NCI-H446 treated with DMSO at 0.1 percent for 48 hours (cell line): ENCODE measurements around the gene MOB3B.

Source experiments
- DNase-seq: peaks from one replicate; lab custom pipeline; 2025; lab: John Stamatoyannopoulos, UW

Gene MOB3B

DNA sequence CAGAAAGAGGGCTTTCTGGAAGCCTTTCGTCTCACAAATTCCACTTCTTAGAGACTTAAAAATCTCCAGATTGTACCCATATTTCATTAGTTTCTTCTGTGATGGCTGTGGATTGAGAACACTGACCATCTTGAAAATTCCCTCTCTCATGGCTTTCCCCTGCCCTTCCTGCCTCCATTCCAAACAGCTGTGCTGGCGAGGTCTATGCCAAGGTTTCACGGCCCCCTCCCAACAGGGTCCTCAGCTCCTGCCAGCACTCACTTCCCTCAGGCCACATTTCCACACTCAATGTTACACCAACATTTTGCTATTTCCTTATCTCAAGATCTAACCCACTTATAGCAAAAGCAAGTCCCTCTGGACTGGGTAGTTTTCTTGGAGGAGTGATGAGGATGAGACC is 192.4 kb downstream of the MOB3B start:
- DNase-seq = no peak

DNA sequence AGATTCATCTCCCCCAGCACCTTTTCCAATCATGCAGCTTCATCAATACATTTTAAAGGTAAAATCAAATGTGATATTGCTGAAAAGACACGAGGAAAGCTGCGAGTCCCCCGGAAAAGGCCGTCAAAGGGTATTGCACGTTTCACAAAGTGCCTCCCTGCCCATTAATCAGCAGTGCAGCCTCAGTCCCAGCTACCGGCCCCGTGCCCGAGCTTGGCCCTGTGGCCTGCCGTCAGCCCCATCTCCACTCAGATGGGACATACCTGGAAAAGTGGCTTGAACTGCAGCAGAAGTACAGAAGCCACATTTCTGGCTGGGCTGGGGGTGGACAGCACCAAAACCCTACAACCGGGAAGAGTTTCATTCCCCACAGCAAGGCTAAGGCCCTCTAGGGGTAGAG is 192.8 kb downstream of the MOB3B start:
- DNase-seq = no peak

GRCh38 chr9:27336126-27336525 is 193.5 kb downstream of the MOB3B start:
- DNase-seq = no peak

DNA sequence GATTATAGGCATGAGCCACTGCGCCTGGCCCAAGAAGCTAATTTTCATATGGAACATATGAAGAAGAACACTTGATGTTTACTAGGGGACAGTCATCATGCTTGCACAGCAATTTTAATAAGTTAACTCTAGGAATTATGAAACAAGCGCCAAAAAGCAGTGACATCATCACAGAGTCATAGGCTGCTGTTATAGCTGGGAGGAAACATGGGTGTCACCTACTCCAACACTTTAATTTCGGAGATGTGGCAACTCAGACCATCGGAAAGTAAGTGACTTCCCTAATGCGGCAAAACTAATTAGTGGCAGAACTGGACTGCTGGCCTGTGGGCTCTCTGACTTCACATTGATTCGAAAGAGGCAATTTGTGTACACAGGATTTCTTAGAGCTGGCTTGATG is 194.5 kb downstream of the MOB3B start:
- no peak for DNase-seq

- DNase-seq = peak; percentile 56
These were observed 196.2 kb downstream of the MOB3B start for GRCh38 chr9:27333241-27334052.

DNA sequence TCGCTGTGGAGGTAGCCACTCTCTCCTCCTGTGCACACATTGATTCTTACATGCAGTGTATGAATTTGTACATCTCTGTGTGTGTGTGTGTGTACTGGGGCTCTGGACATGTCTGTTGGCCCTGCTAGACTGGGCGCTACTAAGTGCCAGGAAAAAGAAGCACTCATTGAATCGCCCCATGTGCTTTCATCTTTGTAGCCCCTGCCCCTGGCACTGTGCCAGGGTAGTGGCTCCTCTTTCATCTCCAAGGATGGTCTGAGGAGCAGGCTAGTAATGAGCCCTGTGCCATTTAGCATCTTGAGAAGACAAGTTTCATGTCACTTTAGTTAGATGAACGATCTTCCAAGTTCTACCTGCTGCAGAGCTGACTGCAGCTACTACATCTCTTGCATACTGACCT is 198.2 kb downstream of the MOB3B start:
- DNase-seq = no peak

DNA sequence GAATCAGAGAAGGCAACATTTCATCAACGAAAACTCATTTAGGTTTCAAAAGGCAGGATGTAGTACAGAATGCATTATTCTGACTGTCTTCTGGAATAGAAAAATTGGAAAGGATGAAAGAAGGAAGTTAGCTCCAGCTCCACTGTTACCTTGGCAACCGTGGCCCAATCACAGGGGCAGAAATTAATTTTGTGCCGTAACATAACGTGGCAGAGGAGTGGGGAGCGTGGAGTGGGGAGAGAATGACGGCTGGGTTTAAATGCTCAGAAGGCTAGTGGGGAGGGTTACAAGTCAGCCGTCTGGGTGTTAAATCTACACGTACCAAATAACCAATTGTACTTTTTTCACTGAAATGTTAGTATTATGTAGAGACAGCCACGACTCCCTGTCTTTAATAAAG is 200.3 kb downstream of the MOB3B start:
- DNase-seq = no peak

DNA sequence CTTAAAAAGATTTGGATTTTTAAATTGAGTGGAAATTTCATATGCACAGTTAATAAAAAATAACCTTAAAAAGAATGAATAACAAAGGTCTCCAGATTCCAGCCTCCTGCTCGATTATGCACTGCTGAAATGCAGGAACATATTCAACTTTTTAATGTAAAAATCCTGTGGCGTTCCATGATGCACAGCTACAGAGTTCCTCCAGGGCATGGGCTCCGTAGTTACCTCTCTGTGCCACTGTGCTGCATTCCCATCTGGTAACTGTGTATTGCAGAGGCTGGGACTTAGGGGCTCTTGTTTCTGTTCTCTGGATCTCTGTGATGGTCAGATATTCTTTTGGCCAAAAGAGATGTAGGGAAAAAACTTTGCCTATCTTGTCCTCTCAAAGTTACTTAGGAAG is 201.1 kb downstream of the MOB3B start:
- no peak for DNase-seq

DNA sequence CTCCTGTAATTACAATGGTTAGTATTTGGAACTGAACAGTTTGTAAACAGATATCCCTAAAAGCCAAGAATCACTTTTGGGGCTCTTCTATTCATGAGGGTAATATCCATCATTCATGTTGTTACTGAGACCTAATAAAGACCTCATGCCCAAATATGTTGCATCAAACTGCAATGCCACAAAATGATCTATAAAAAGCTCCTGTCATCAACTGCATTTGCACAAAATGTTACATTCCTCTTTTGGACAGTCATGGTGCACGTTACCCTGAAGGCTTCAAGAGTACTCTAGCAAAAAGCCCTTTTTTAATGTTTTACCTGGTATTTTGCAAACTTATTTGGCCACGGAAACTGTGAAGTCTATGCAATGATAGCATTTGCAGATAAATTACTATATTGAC is 218.4 kb downstream of the MOB3B start:
- DNase-seq = no peak

DNA sequence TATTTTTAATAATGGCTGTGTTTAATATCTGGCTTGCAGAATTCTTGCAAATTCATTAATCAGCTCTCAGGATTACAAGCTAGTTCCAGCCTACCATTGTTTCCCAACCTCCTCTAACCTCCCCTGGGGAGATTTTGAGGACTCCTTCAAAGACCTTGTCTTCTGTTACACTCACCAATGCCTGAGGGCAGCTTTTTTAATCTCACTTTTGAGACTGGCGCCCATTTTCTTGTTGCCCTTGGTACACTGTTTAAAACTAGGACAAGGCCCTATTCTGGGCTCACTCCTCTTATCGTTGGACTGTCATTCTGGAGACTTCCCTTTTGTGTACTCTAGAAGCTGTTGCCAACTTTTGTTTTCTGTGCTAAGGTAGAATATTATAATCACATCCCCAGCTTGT is 219.0 kb downstream of the MOB3B start:
- no peak for DNase-seq

GRCh38 chr9:27308691-27309390 is 220.8 kb downstream of the MOB3B start:
- DNase-seq = no peak

DNA sequence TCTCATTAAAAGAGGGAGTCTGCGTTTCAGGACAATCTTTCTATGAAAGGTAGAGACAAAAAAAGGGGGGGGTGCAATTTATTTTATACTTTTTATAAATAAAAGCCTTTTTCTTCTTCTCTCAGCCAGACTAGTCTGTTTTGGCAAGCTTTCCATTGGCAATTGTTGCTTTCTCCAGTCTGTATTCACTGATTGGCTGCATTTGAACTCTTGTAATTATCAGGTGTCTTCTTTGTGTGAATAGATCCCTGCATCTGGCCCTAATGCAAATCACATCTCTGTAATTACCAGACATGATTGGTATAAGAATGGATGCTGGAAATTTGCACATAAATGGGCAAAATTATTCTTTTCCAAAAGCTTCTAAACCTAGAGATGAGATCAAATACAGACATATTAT is 225.1 kb downstream of the MOB3B start:
- DNase-seq = no peak

- DNase-seq = no peak
These were observed 226.4 kb downstream of the MOB3B start for GRCh38 chr9:27303219-27303618.

DNA sequence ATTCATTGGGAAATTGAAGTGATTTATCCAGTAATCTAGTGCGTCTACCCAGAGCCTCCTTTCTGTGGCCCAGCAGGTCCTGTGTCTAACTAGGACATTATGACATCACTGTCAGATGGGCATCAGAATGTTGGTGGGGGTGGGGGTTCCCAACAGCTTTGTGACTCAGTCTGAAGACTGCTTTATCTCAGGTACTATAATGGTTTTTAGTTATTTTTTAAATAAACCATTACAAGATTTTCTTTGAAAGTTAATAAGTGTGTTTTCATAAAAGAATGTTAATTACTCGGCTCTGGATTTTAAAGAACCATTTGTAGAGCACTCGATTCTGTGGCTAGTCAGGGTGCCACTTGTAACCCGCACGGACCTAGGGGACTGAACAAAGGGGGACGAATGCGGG is 232.6 kb downstream of the MOB3B start, which contains the start of gene EQTN:
EQTN (minus strand) TSS at position 101 of the 400 bp plus-strand sequence; CDS start at position 6, 95 bp downstream.
- DNase-seq = no peak

DNA sequence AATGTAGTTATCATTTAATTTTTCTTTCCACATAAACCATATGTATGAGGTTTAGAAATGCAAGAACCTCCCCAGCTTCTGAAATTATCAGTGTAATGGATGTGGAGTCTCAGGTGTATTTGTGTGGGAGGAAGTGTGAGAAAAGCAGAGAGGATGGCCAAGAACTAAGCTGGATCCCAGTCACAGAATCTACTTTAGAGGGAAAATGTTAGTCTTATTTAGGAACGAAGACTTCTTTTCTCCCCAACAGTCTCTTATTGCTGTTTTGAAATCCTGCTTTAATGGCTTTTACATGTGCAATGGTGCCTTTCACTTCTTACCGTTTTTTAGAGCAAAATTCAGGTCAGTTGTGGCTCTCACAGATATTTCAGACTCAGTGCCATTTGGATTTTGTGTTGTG is 235.6 kb downstream of the MOB3B start:
- no peak for DNase-seq

DNA sequence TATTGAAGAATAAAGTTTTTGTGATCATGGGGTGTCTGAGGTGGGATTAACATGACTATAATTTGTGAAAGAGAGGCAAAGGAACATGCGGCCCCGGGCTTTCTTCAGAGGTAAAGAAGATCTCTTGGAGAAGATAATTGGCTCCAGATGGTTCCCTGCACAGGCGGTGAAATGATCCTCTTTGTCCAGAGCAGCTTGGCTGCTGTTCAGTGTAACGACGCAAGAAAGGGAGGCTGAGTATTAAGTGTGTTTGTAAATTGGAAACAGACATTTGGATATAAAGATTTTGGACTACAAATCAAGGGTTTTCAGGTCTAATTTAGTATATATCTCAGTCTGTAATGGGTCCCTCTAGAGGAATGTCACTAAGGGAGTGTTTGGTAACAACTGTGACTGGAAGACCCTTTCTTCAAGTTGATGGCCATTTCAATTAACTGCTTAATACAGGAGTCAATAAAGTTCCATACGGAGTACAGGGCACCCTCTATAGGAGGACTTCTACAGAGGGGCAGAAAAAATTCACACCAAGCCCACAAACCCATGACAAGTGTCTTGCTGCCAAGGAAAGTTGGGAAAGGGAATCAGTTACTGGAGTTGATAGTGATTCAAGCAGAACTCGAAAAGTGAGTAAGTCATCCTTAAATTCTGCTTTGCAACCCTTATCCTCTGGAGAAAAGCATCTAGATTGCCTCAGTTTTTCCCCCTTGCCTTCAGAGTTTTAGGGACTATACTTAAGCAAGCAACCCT is 236.8 kb downstream of the MOB3B start:
- peak; percentile 42 for DNase-seq

DNA sequence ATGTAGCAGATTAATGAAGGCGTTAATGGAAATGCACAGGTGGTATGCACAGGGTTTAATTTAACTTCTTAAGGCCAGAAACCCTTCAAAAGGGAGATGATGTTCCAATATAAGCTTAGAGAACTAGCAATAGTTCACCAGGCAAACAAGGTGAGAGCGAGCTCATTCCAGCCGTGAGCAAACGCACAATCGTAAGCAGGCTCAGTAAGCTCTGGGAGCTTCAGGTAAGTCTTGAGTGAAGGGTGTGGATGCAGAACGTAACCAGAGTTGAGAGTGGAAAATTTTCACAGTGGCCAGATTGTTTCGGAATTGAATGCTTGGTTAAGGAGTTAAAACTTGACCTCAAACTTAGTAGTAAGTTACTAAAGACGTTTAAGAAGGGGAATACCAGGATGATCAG is 238.3 kb downstream of the MOB3B start:
- DNase-seq = no peak

GRCh38 chr9:27282269-27282668 is 247.3 kb downstream of the MOB3B start:
- DNase-seq = no peak

DNA sequence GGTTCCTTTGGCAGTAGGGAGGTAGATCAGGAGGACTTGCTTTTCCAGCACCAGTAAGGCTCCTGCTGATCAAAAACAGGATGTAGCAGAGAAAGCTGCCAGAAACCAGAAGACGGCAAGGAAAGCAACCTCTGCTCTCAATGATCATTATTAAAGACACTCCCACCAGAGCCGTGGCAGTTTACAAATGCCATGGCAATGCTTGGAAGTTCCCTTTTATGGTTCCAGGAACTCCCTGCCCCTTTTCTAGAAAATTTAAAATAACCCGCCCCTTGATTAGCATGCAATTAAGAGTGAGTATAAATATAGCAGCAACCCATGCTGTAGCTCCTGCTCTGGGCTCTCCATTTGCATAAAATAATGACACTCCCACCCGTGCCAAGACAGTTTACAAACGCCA is 248.8 kb downstream of the MOB3B start:
- no peak for DNase-seq

DNA sequence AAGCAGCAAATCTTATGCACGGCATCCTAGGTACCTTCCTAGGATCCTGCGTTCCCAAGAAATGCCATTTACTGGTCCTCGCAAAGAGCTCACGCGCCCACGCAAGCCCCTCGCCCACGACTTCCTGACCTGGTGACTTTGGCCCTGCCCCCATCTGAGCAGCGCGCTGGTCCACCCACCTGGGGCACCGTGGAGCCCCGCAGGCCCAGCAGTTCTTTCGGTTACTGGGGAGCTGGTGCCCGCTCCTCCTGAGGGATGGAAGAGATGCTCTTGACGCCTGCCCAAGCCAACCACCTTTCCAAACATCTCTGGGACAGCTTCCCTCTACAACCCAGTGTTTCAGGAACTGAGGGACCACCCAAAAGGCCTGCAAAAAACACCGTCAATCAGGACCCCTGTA is 249.4 kb downstream of the MOB3B start:
- no peak for DNase-seq

DNA sequence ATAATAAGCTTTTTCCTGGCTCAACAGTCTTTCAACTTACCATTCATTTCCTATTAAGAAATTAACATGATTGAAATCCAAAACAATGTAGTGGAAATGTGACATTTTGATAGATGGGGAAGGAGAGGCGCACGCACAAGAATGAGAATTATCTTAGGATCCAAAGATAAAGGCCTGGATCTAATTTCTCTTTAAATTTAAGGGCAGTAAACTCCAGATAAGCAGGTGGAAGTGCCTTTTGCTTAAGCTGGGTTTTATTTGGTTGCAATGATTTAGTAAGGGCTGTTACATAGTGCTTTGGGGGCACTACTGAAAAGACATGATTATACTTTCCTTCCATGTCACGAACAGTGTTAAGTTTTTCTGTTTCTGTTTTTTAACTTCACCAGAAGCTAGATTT is 250.0 kb downstream of the MOB3B start:
- no peak for DNase-seq

DNA sequence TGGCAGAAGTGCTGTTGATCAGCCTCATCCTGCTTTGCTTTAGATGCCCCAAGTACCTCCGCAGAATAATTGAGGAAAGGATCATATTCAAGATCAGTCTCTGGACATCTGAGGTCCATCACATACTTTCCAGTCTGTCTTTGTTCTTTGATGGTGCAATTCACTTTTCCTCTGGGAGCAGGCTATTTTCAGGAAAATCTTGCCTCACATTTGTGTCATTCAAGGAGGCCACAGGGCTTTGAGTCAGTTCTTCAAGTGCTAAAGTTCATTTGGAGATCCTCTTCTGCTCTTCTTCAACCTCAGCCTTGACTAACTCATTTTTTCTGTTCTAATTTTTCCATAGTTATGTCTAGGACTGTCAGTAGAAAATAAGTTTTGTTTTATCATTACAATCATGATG is 251.2 kb downstream of the MOB3B start:
- DNase-seq = no peak
